Measurements from ENCODE around the gene RMDN3.

GRCh38 chr15:40762919-40763800 is 8.1 kb upstream of the RMDN3 start:
- TF ChIP-seq CTCF (IDR thresholded peaks at IDR 0.05) (no peak), POLR2A (IDR thresholded peaks at IDR 0.05) (no peak)
